ENCODE measurements around the gene ZNF407.

ZNF407 gene

GRCh38 chr18:75010689-75011088, 413.0 kb downstream of the ZNF407 start:
- no peak for DNase-seq (ENCODE audit: low spot score)

GRCh38 chr18:75016025-75016717, 418.5 kb downstream of the ZNF407 start:
- no peak for DNase-seq (ENCODE audit: low spot score)

GRCh38 chr18:75023473-75023872, 425.8 kb downstream of the ZNF407 start:
- DNase-seq (ENCODE audit: low spot score) = no peak

- DNase-seq (ENCODE audit: low spot score) = no peak
Measured at GRCh38 chr18:75024871-75025270, 427.2 kb downstream of the ZNF407 start.

GRCh38 chr18:75025573-75025972, 427.9 kb downstream of the ZNF407 start:
- DNase-seq (ENCODE audit: low spot score) = no peak

GRCh38 chr18:75029481-75029880, 431.8 kb downstream of the ZNF407 start:
- DNase-seq (ENCODE audit: low spot score) = no peak

GRCh38 chr18:75031717-75032317, 434.1 kb downstream of the ZNF407 start:
- DNase-seq (ENCODE audit: low spot score) = no peak

- DNase-seq (ENCODE audit: low spot score) = no peak
Measured at GRCh38 chr18:75033516-75033915, 435.8 kb downstream of the ZNF407 start.

GRCh38 chr18:75034937-75035336, 437.3 kb downstream of the ZNF407 start:
- no peak for DNase-seq (ENCODE audit: low spot score)

- DNase-seq (ENCODE audit: low spot score) = no peak
Measured at GRCh38 chr18:75035928-75036327, 438.3 kb downstream of the ZNF407 start.

- DNase-seq (ENCODE audit: low spot score) = no peak
Measured at GRCh38 chr18:75036917-75037688, 439.4 kb downstream of the ZNF407 start.

- no peak for DNase-seq (ENCODE audit: low spot score)
Measured at GRCh38 chr18:75037689-75037955, 440.0 kb downstream of the ZNF407 start.

GRCh38 chr18:75041586-75041985, 443.9 kb downstream of the ZNF407 start:
- DNase-seq (ENCODE audit: low spot score) = peak; percentile 38

- no peak for DNase-seq (ENCODE audit: low spot score)
Measured at GRCh38 chr18:75043478-75043877, 445.8 kb downstream of the ZNF407 start.

GRCh38 chr18:75044296-75044695, 446.6 kb downstream of the ZNF407 start:
- no peak for DNase-seq (ENCODE audit: low spot score)

- DNase-seq (ENCODE audit: low spot score) = no peak
Measured at GRCh38 chr18:75044791-75045190, 447.1 kb downstream of the ZNF407 start.

- no peak for DNase-seq (ENCODE audit: low spot score)
Measured at GRCh38 chr18:75045272-75045671, 447.6 kb downstream of the ZNF407 start.

GRCh38 chr18:75047240-75047961, 449.7 kb downstream of the ZNF407 start:
- no peak for DNase-seq (ENCODE audit: low spot score)

GRCh38 chr18:75048776-75049454, 451.2 kb downstream of the ZNF407 start:
- DNase-seq (ENCODE audit: low spot score) = no peak

- DNase-seq (ENCODE audit: low spot score) = no peak
Measured at GRCh38 chr18:75049455-75049789, 451.8 kb downstream of the ZNF407 start.

- no peak for DNase-seq (ENCODE audit: low spot score)
Measured at GRCh38 chr18:75051757-75052156, 454.1 kb downstream of the ZNF407 start.

- DNase-seq (ENCODE audit: low spot score) = no peak
Measured at GRCh38 chr18:75052475-75052874, 454.8 kb downstream of the ZNF407 start.

All from AG20443 (cell line).